Osteoblast (primary cell): ENCODE results near the gene IP6K2. TPM values are rescaled to one million over a fixed set of nuclear protein-coding genes. Genes with fewer than 3 reads are reported as not detected.
"Not testable (repeated sequence)": the region's sequence is repeated elsewhere in the genome, so short reads cannot be mapped to it uniquely, and the experiment has no call there.

ENCODE experiments used
- DNase-seq: peaks from one replicate; pipeline ENCODE4 v3.0.0; 2011; ENCODE audit warnings: low spot score, mixed read lengths; ENCODE audit not compliant: insufficient read length; ENCODE audit errors: missing footprints
- H2AFZ ChIP-seq: 2 replicates; pipeline ENCODE4 v1.6.0; 2011; ENCODE audit warnings: mild to moderate bottlenecking, low read length
- H3K27ac ChIP-seq: 2 replicates; pipeline ENCODE4 v1.5.1; 2011; ENCODE audit warnings: mild to moderate bottlenecking, low read depth, low read length, moderate library complexity
- H3K27me3 ChIP-seq: 2 replicates; pipeline ENCODE4 v1.6.0; 2012; ENCODE audit warnings: mild to moderate bottlenecking, control low read depth, inconsistent platforms, low read length, moderate library complexity; ENCODE audit not compliant: insufficient read depth
- H3K36me3 ChIP-seq: 2 replicates; pipeline ENCODE4 v1.5.1; 2011; ENCODE audit warnings: mild to moderate bottlenecking, low read length, control low read depth, moderate library complexity; ENCODE audit not compliant: insufficient read depth
- H3K4me1 ChIP-seq: 2 replicates; pipeline ENCODE4 v1.5.1; 2011; ENCODE audit warnings: mild to moderate bottlenecking, low read length, control low read depth, moderate library complexity; ENCODE audit not compliant: insufficient read depth
- H3K4me2 ChIP-seq: 2 replicates; pipeline ENCODE4 v1.6.0; 2011; ENCODE audit warnings: mild to moderate bottlenecking, low read length; ENCODE audit not compliant: insufficient read depth
- H3K4me3 ChIP-seq: fragments of 200-600 bp; sonication (generic); 3 replicates; pipeline ENCODE4 v1.5.1; 2012; ENCODE audit warnings: mild to moderate bottlenecking, low read length, inconsistent platforms; ENCODE audit not compliant: insufficient read depth
- H3K79me2 ChIP-seq: 2 replicates; pipeline ENCODE4 v1.6.0; 2012; ENCODE audit warnings: mild to moderate bottlenecking, low read length, control low read depth, inconsistent platforms; ENCODE audit not compliant: insufficient read depth
- H3K9me3 ChIP-seq: 2 replicates; pipeline ENCODE4 v1.5.1; 2011; ENCODE audit warnings: low read depth, low read length, control low read depth
- H4K20me1 ChIP-seq: 2 replicates; pipeline ENCODE4 v1.6.0; 2012; ENCODE audit warnings: mild to moderate bottlenecking, low read length, control low read depth; ENCODE audit not compliant: insufficient read depth
- total RNA-seq: library from RNA; depleted of rRNA; stranded (reverse); fragments of >200 nt; gene quantifications from 2 replicates; pipeline ENCODE4 v1.2.3, GENCODE V29; 2012
- TF ChIP-seq, protein P1 (sequence below): IDR thresholded peaks from 2 replicates; pipeline ENCODE4 v1.5.1; 2011; ENCODE audit warnings: mild to moderate bottlenecking, low read depth, low read length, moderate library complexity; ENCODE audit errors: extremely low read depth

IP6K2 gene
- total RNA-seq, 1 donor = 44.9 TPM

DNA sequence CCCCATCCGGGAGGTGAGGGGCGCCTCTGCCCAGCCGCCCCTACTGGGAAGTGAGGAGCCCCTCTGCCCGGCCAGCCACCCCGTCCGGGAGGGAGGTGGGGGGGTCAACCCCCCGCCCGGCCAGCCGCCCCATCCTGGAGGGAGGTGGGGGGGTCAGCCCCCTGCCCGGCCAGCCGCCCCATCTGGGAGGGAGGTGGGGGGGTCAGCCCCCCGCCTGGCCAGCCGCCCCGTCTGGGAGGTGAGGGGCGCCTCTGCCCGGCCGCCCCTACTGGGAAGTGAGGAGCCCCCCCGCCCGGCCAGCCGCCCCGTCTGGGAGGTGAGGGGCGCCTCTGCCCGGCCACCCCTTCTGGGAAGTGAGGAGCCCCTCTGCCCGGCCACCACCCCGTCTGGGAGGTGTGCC is 17.5 kb upstream of the IP6K2 start:
- H4K20me1 ChIP-seq, H2AFZ ChIP-seq, H3K27me3 ChIP-seq, H3K79me2 ChIP-seq, H3K9me3 ChIP-seq, DNase-seq, H3K27ac ChIP-seq, H3K4me3 ChIP-seq, H3K4me2 ChIP-seq, H3K4me1 ChIP-seq, H3K36me3 ChIP-seq: not testable (repeated sequence)

GRCh38 chr3:48733752-48734518 is 16.9 kb upstream of the IP6K2 start:
- not testable (repeated sequence) for H3K4me3 ChIP-seq, H3K4me2 ChIP-seq, H3K36me3 ChIP-seq, H3K27me3 ChIP-seq, H2AFZ ChIP-seq, H3K9me3 ChIP-seq, H4K20me1 ChIP-seq, DNase-seq, H3K27ac ChIP-seq, H3K4me1 ChIP-seq, H3K79me2 ChIP-seq

DNA sequence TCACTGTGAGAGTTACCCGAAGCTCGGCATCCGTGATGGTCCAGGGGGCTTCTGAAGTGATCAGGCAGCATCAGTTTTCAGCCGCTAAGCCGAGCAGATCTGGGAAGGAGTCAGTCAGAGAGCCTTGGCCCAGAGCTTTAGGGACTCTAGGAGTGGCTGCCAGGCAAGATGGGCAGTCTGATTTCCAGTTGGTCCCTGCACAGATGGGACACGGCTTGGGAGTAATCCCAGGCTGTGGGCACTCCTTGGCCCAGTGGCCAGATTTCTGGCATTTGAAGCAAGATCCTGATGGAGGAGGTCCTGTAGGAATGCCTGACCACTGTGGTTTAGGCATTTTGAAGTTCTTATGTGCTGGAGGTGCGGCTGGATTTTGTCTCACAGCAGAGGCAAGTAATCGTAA is 10.5 kb upstream of the IP6K2 start:
- Histone ChIP-seq H3K27ac (no peak overlapping the region), H2AFZ (no peak overlapping the region), H3K4me2 (no peak overlapping the region), H3K27me3 (no peaks in the 10 kb centered on the region), H3K4me3 (no peak overlapping the region), H3K9me3 (no peaks in the 10 kb centered on the region), H3K79me2 (no peaks in the 10 kb centered on the region), H4K20me1 (no peaks in the 10 kb centered on the region), H3K36me3 (no peaks in the 10 kb centered on the region), H3K4me1 (no peaks in the 10 kb centered on the region)
- TF ChIP-seq, protein P1, sequence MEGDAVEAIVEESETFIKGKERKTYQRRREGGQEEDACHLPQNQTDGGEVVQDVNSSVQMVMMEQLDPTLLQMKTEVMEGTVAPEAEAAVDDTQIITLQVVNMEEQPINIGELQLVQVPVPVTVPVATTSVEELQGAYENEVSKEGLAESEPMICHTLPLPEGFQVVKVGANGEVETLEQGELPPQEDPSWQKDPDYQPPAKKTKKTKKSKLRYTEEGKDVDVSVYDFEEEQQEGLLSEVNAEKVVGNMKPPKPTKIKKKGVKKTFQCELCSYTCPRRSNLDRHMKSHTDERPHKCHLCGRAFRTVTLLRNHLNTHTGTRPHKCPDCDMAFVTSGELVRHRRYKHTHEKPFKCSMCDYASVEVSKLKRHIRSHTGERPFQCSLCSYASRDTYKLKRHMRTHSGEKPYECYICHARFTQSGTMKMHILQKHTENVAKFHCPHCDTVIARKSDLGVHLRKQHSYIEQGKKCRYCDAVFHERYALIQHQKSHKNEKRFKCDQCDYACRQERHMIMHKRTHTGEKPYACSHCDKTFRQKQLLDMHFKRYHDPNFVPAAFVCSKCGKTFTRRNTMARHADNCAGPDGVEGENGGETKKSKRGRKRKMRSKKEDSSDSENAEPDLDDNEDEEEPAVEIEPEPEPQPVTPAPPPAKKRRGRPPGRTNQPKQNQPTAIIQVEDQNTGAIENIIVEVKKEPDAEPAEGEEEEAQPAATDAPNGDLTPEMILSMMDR = no peak
- DNase-seq = no peak

DNA sequence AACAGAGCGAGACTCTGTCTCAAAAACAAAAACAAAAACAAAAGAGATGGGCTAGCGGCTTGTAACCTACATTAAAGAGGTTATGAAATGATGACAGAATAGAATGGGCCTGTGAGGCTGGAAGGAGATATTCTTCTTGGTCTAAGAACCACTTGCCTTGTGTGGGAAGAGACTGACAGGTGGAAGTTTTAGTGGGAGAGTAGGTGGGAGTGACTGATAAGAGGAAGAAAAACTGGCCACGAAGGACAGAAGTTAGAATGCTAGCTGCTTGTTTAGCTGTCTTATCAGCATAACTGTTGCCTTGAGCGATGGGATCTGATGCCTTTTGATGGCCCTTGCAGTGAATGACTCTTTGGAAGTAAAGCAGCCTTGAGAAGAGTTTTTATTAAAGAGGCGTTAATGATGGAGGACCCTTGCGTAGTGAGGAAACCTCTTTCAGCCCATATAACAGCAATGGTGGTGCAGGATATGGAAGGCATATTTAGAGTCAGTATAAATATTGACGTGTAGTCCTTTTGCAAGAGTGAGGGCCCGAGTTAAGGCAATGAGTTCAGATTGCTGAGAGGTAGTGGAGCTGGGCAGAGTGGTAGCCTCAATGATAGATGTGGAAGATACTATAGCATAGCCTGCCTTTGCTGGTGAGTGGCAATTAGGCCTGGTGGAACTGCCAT is 8.3 kb upstream of the IP6K2 start:
- not testable (repeated sequence) for H3K79me2 ChIP-seq, H3K9me3 ChIP-seq, H3K27me3 ChIP-seq, H2AFZ ChIP-seq, H3K27ac ChIP-seq, H3K36me3 ChIP-seq, H4K20me1 ChIP-seq, H3K4me3 ChIP-seq, DNase-seq, H3K4me2 ChIP-seq, H3K4me1 ChIP-seq

DNA sequence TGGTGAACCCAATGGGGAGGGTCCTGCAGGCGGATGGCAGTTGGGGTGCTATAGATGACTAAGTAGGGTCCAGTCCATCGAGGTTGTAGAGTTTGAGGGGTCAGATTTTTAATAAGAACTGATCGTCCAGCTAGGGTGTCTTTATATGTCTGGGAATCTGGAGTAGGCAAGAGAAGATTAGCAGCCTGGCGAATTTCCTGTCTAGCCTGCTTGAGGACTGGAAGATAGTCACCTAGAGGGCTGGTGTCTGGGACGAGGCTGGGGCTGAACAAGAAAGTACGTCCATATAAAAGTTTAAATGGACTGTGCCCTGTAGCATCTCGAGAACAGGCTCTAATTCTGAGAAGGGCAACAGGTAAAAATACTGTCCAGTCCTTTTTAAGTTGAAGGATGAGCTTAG is 6.7 kb upstream of the IP6K2 start:
- Histone ChIP-seq H3K4me2 (no peak overlapping the region), H3K4me1 (no peaks in the 10 kb centered on the region), H4K20me1 (no peaks in the 10 kb centered on the region), H3K27ac (no peak overlapping the region), H3K9me3 (no peaks in the 10 kb centered on the region), H3K79me2 (no peaks in the 10 kb centered on the region), H3K27me3 (no peaks in the 10 kb centered on the region), H2AFZ (no peak overlapping the region), H3K36me3 (no peaks in the 10 kb centered on the region), H3K4me3 (no peak overlapping the region)
- DNase-seq = no peak
- TF ChIP-seq, protein P1 = no peak

DNA sequence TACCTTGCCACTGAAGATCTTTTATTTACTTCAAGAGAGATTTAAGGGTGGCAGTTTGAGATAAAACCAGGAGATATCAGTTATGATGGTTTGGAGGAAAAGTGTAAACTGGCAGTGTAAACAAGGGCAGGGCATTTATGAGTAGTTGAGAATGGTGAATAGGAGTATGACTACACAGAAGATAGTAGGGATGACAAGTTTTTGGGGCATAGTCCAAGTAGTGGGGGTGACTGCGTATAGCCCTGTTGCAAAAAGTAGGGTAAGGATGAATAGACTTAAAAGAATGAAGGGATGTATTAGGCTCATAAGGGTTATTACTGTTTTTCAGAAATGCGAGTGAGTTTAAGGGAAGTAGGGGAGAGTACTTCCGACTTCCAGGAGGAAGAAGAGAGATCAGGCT is 6.3 kb upstream of the IP6K2 start:
- not testable (repeated sequence) for H4K20me1 ChIP-seq, H3K36me3 ChIP-seq, H2AFZ ChIP-seq, H3K4me3 ChIP-seq, H3K4me2 ChIP-seq, H3K27me3 ChIP-seq, H3K27ac ChIP-seq, H3K79me2 ChIP-seq, DNase-seq, H3K4me1 ChIP-seq, H3K9me3 ChIP-seq
